BJ (cell line): Measurements from ENCODE around the gene BTRC. TPM values are rescaled to one million over a fixed set of nuclear protein-coding genes. Genes with fewer than 3 reads are reported as not detected.

Source experiments
- CTCF ChIA-PET: fragments of 350-600 bp; formaldehyde crosslinking; extraction: SDS; loops from one replicate; lab custom pipeline; 2021; ENCODE audit warnings: antibody characterized with exemption, inconsistent platforms; lab: Yijun Ruan, JAX
- POLR2A ChIA-PET: fragments of 300-600 bp; sonication (Branson Sonifier 250); formaldehyde crosslinking; extraction: SDS; loops from one replicate; lab custom pipeline; 2021; ENCODE audit warnings: antibody characterized with exemption; lab: Charles Lee
- DNase-seq: peaks from one replicate; pipeline ENCODE4 v3.0.0-alpha.2; 2011; ENCODE audit warnings: low read depth
- H3K27me3 ChIP-seq: 2 replicates; pipeline ENCODE4 v1.6.0; 2011; ENCODE audit warnings: low read length; ENCODE audit not compliant: control insufficient read depth, insufficient read depth
- H3K36me3 ChIP-seq: 2 replicates; pipeline ENCODE4 v1.5.1; 2011; ENCODE audit warnings: low read length; ENCODE audit not compliant: control insufficient read depth, insufficient read depth
- H3K4me3 ChIP-seq: 2 replicates; pipeline ENCODE4 v1.5.1; 2011; ENCODE audit warnings: low read depth, mild to moderate bottlenecking, control low read depth, low read length
- CTCF ChIP-seq: IDR thresholded peaks from 2 replicates; pipeline ENCODE4 v1.5.1; 2011; ENCODE audit warnings: low read depth, mild to moderate bottlenecking, control low read depth, inconsistent platforms, low read length, moderate library complexity; ENCODE audit not compliant: insufficient read depth
- polyA plus RNA-seq: library from polyadenylated mRNA; depleted of rRNA; stranded (reverse); fragments of >200 nt; gene quantifications from 2 replicates; pipeline ENCODE4 v1.2.3, GENCODE V29; 2011

The BTRC gene
- polyA plus RNA-seq, 1 experiment: 9.1 TPM

DNA sequence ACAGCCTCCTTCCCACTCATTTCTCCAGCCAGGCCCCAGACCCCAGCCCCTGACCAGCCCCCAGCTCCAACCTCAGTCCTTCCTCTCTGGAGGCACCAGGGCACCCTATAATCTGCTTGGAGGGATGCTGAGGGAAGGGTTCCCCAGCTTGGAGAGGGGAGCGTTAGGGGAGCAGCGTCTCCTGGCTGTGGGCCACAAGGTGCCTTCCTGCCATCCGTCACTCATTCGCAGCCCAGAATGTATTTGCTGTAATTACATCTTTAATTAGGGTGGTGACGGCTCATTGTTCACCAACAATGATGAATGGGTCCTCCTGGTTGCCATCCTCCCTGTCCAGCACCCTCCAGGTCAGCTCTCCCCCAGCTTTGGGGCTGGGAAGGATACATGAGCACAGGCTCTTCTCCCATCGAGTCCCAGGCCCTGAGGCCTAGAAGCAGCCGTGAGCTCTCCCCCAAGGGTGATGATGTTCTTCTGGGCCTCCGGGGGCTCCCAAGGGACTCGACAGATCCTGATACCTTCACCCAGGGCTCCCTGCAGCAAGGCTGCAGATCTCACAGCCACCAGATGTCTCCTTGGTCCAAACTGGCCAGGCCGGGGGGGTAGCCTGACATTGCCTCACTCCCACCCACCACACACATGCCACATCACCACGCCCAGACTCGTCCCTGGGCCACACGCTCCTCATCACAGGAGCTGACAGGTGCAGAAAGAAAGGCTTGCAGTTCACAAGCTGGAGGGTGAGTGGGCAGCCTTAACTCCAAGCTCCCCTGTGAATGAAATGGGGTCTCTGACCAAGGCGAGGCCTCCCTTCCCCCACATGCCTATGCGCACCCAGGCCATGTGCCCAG, 207.3 kb downstream of the BTRC start:
- ChIA-PET POLR2A (no interaction called here), CTCF (interaction anchor here (0.9 to 3.3 kb wide), 3 partner anchors 9 to 346 kb away, joined by 3 to 28 read pairs (median 10); no protein-coding TSS in a partner anchor)
- peaks cover 10% of the 10 kb centered on the region; the same call in 1 of the 2 replicates for H3K27me3 ChIP-seq
- H3K4me3 ChIP-seq: no peak overlapping the region
- no peak for TF ChIP-seq CTCF
- no peak for DNase-seq
- no peaks in the 10 kb centered on the region; the same call in 1 of the 2 replicates for H3K36me3 ChIP-seq

DNA sequence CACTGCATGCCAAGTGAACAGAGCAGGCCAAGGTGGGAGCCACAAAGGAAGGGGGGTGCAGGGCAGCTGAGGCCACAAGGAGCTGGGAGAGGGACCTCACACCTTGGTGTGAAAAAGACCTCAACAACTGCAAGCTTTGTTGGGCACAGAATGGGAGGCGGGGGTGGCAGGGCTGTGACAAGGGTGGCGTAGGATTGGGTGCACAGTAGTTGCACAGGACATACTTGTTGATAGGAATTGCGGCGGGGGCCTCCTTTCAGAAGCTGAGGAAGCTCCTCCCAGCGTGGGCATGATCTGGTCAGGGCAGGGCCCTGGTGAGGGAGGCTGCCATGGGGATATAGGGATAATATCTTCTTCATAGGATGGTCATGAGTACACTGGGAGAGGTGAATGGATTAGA, 208.3 kb downstream of the BTRC start:
- CTCF ChIA-PET: interaction anchor here (3.0 to 3.3 kb wide), 2 partner anchors 8 to 347 kb away, joined by 10 to 28 read pairs; no protein-coding TSS in a partner anchor
- no peak for TF ChIP-seq CTCF
- H3K27me3 ChIP-seq: peaks cover 17% of the 10 kb centered on the region
- no peak for DNase-seq
- no peaks in the 10 kb centered on the region for H3K36me3 ChIP-seq
- H3K4me3 ChIP-seq: no peak overlapping the region
- POLR2A ChIA-PET: no interaction called here

DNA sequence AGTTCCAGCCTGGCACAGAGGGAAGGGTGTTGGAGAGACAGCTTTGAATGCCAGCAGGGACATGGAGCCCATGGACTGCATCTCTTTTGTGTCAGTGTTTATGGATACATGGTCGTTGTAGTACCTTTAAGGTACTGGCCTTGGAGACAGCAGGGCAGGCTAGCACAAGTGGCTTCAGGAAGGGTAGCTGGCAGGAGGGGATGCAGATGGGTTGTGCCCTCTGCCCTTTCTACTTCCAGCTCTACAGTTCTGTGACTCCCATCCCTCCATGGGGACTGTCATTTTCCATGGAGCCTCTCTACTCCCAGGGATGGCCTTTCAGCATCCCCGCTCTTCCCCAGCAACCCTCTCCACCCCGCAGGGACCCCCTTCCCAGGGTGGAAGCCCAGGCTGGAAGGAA, 209.0 kb downstream of the BTRC start:
- no peak for DNase-seq
- peaks cover 20% of the 10 kb centered on the region for H3K27me3 ChIP-seq
- no peak overlapping the region for H3K4me3 ChIP-seq
- H3K36me3 ChIP-seq: no peaks in the 10 kb centered on the region
- no peak for TF ChIP-seq CTCF
- POLR2A ChIA-PET: no interaction called here
- CTCF ChIA-PET: interaction anchor here (0.6 to 3.0 kb wide), 2 partner anchors 302 to 348 kb away, joined by 3 to 10 read pairs; no protein-coding TSS in a partner anchor

GRCh38 chr10:101563497-101564040, 209.6 kb downstream of the BTRC start:
- ChIA-PET CTCF (interaction anchor here (3.0 kb wide), 1 partner anchor 349 kb away, joined by 10 read pairs; no protein-coding TSS in a partner anchor), POLR2A (no interaction called here)
- DNase-seq: no peak
- TF ChIP-seq CTCF: no peak
- no peak overlapping the region for H3K4me3 ChIP-seq
- H3K27me3 ChIP-seq: peaks cover 24% of the 10 kb centered on the region
- H3K36me3 ChIP-seq: no peaks in the 10 kb centered on the region

- H3K36me3 ChIP-seq: no peaks in the 10 kb centered on the region
- POLR2A ChIA-PET: no interaction called here
- H3K4me3 ChIP-seq: no peak overlapping the region
- no peak for DNase-seq
- CTCF ChIA-PET: interaction anchor here (0.5 kb wide), 1 partner anchor 309 kb away, joined by 3 read pairs; no protein-coding TSS in a partner anchor
- H3K27me3 ChIP-seq: peaks cover 29% of the 10 kb centered on the region
- no peak for TF ChIP-seq CTCF
Measured at GRCh38 chr10:101564490-101564991, 210.6 kb downstream of the BTRC start.
